ENCODE results near the gene CCDC40. TPM values are rescaled to one million over a fixed set of nuclear protein-coding genes. Genes with fewer than 3 reads are reported as not detected.

CCDC40 gene
- total RNA-seq, 1 experiment from 2014 or later: 16.3 TPM

DNA sequence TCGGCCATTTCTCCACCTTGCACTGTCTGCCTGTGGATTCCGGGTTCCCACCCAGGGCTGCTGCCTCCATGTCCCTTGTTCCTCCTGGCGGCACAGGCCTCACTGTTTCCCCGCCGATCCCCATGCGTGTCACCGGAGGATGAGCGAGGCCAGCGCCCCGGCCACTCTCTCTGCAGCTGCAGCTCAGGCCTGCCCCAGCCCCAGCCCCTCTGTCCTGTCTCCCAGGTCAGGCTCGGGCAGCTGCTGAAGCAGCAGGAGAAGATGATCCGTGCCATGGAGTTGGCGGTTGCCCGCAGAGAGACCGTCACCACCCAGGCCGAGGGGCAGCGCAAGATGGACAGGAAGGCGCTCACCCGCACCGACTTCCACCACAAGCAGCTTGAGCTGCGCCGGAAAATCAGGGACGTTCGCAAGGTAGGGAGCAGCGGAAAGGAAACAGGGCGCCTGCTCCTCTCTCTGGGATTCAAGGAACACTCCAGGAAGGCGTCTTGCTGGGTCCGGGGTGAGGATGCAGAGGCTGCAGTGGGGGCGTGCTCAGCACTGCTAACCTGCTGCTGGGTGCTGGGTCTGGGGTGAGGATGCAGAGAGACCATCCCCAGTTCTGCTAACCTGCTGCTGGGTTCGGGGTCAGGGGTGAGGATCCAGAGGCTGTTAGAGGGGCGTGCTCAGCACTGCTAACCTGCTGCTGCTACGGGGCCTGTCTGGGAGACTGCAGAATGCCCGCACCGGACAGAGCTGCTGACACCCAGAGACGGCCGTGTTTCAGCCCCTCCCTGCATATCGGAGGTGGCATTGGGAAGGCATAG, 58.8 kb downstream of the CCDC40 start (continued):
- TF ChIP-seq, protein P1, sequence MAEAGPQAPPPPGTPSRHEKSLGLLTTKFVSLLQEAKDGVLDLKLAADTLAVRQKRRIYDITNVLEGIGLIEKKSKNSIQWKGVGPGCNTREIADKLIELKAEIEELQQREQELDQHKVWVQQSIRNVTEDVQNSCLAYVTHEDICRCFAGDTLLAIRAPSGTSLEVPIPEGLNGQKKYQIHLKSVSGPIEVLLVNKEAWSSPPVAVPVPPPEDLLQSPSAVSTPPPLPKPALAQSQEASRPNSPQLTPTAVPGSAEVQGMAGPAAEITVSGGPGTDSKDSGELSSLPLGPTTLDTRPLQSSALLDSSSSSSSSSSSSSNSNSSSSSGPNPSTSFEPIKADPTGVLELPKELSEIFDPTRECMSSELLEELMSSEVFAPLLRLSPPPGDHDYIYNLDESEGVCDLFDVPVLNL (CRISPR knock-in tag; IDR thresholded peaks at IDR 0.05; ENCODE audit: borderline replicate concordance, low read depth): no peak
- TF ChIP-seq SOX15 (CRISPR knock-in tag; IDR thresholded peaks at IDR 0.05): no peak
- TF ChIP-seq, protein P2, sequence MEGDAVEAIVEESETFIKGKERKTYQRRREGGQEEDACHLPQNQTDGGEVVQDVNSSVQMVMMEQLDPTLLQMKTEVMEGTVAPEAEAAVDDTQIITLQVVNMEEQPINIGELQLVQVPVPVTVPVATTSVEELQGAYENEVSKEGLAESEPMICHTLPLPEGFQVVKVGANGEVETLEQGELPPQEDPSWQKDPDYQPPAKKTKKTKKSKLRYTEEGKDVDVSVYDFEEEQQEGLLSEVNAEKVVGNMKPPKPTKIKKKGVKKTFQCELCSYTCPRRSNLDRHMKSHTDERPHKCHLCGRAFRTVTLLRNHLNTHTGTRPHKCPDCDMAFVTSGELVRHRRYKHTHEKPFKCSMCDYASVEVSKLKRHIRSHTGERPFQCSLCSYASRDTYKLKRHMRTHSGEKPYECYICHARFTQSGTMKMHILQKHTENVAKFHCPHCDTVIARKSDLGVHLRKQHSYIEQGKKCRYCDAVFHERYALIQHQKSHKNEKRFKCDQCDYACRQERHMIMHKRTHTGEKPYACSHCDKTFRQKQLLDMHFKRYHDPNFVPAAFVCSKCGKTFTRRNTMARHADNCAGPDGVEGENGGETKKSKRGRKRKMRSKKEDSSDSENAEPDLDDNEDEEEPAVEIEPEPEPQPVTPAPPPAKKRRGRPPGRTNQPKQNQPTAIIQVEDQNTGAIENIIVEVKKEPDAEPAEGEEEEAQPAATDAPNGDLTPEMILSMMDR (IDR thresholded peaks at IDR 0.05): no peak
- no peak for TF ChIP-seq GABPB1 (CRISPR knock-in tag; IDR thresholded peaks at IDR 0.05)
- no peak for TF ChIP-seq ZNF263 (CRISPR knock-in tag; IDR thresholded peaks at IDR 0.05; ENCODE audit: low read depth)

DNA sequence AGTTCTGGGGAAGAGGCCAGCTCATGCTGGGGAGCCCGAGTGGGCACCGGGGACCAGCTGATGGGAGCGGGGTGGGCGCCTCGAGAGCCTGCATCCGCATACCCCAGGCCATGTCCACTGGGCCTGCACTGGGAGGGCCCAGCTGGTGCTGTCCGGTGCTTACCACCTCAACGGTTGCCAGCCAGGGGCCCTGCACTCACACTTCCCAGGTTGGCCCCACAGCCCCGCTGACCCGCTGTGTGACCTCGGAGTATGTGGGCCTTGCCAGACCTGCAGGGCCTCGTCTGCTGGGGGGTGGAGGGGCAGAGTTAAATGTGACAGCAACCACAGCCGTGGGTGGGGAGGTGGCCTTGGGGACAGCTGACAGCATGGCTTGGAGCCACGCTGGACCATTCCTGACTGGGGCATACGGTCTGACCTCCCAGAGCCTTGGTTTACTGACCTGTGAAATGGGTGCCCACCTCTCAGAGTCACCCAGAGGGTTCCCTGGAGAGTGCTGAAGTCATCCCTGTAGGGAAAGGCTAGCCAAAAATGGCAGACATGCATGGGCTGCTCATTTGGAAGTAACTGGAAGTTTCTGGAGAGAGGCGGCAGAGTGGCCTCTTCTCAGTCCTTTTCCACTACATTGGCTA, 59.5 kb downstream of the CCDC40 start:
- TF ChIP-seq, protein P3, sequence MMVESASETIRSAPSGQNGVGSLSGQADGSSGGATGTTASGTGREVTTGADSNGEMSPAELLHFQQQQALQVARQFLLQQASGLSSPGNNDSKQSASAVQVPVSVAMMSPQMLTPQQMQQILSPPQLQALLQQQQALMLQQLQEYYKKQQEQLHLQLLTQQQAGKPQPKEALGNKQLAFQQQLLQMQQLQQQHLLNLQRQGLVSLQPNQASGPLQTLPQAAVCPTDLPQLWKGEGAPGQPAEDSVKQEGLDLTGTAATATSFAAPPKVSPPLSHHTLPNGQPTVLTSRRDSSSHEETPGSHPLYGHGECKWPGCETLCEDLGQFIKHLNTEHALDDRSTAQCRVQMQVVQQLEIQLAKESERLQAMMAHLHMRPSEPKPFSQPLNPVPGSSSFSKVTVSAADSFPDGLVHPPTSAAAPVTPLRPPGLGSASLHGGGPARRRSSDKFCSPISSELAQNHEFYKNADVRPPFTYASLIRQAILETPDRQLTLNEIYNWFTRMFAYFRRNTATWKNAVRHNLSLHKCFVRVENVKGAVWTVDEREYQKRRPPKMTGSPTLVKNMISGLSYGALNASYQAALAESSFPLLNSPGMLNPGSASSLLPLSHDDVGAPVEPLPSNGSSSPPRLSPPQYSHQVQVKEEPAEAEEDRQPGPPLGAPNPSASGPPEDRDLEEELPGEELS (CRISPR knock-in tag; IDR thresholded peaks at IDR 0.05): no peak
- no peak for TF ChIP-seq GRHL2 (CRISPR knock-in tag; IDR thresholded peaks at IDR 0.05; ENCODE audit: insufficient replicate concordance, severe bottlenecking)
- TF ChIP-seq, protein P4, sequence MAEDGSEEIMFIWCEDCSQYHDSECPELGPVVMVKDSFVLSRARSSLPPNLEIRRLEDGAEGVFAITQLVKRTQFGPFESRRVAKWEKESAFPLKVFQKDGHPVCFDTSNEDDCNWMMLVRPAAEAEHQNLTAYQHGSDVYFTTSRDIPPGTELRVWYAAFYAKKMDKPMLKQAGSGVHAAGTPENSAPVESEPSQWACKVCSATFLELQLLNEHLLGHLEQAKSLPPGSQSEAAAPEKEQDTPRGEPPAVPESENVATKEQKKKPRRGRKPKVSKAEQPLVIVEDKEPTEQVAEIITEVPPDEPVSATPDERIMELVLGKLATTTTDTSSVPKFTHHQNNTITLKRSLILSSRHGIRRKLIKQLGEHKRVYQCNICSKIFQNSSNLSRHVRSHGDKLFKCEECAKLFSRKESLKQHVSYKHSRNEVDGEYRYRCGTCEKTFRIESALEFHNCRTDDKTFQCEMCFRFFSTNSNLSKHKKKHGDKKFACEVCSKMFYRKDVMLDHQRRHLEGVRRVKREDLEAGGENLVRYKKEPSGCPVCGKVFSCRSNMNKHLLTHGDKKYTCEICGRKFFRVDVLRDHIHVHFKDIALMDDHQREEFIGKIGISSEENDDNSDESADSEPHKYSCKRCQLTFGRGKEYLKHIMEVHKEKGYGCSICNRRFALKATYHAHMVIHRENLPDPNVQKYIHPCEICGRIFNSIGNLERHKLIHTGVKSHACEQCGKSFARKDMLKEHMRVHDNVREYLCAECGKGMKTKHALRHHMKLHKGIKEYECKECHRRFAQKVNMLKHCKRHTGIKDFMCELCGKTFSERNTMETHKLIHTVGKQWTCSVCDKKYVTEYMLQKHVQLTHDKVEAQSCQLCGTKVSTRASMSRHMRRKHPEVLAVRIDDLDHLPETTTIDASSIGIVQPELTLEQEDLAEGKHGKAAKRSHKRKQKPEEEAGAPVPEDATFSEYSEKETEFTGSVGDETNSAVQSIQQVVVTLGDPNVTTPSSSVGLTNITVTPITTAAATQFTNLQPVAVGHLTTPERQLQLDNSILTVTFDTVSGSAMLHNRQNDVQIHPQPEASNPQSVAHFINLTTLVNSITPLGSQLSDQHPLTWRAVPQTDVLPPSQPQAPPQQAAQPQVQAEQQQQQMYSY (CRISPR knock-in tag; IDR thresholded peaks at IDR 0.05): no peak
- Mint-ChIP-seq H3K4me1 (peaks cover 3% of the 10 kb centered on the region), H3K27me3 (ENCODE audit: low read depth) (peaks cover 14% of the 10 kb centered on the region), H3K4me3 (no peak overlapping the region), H3K9me3 (no peaks in the 10 kb centered on the region), H3K27ac (no peak overlapping the region), H3K36me3 (no peaks in the 10 kb centered on the region)
- ChIA-PET POLR2A (no interaction called here), CTCF (interaction anchor here (0.6 to 1.4 kb wide), 3 partner anchors 13 to 377 kb away, joined by 3 to 7 read pairs (median 4); no protein-coding TSS in a partner anchor)
- no peak for ATAC-seq
- DNase-seq (ENCODE audit: low spot score): no peak

DNA sequence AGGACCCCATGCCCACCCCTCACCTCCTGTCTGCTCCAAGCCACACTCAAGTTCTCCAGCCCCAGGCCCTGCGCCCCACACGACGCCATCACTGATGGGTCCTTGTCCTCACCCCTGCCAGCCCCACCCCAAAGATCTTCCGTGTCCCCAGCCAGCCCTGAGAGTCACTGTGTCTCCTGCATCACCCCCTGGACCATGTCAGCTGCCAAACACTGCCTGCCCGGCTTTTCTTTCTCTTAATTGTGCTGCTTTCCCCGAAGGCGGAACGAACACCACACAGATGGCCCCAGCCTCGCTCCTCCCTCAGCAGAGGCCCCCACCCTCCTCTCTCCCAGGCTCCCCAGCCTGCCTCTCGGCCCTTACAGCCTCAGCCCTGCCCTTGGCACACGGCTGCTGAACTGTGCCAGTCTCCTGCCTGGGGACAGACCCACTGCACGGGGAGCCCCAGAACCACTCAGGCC, 60.1 kb downstream of the CCDC40 start:
- Mint-ChIP-seq H3K27me3 (ENCODE audit: low read depth) (peaks cover 14% of the 10 kb centered on the region), H3K27ac (no peak overlapping the region), H3K9me3 (no peaks in the 10 kb centered on the region), H3K36me3 (no peaks in the 10 kb centered on the region), H3K4me3 (no peak overlapping the region), H3K4me1 (peaks cover 4% of the 10 kb centered on the region)
- ChIA-PET POLR2A (no interaction called here), CTCF (interaction anchor here (1.4 kb wide), 1 partner anchor 28 kb away, joined by 7 read pairs; no protein-coding TSS in a partner anchor)
- ATAC-seq (no peak), DNase-seq (ENCODE audit: low spot score) (no peak)
- TF ChIP-seq, protein P5, sequence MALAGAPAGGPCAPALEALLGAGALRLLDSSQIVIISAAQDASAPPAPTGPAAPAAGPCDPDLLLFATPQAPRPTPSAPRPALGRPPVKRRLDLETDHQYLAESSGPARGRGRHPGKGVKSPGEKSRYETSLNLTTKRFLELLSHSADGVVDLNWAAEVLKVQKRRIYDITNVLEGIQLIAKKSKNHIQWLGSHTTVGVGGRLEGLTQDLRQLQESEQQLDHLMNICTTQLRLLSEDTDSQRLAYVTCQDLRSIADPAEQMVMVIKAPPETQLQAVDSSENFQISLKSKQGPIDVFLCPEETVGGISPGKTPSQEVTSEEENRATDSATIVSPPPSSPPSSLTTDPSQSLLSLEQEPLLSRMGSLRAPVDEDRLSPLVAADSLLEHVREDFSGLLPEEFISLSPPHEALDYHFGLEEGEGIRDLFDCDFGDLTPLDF (CRISPR knock-in tag; IDR thresholded peaks at IDR 0.05): no peak
- TF ChIP-seq MXD4 (CRISPR knock-in tag; IDR thresholded peaks at IDR 0.05; ENCODE audit: borderline replicate concordance) (no peak), GABPB1 (CRISPR knock-in tag; IDR thresholded peaks at IDR 0.05) (no peak), ZNF219 (CRISPR knock-in tag; IDR thresholded peaks at IDR 0.05; ENCODE audit: borderline replicate concordance) (no peak), EMX1 (CRISPR knock-in tag; IDR thresholded peaks at IDR 0.05) (no peak), FOXJ3 (CRISPR knock-in tag; IDR thresholded peaks at IDR 0.05; ENCODE audit: borderline replicate concordance) (no peak)
- TF ChIP-seq, protein P6, sequence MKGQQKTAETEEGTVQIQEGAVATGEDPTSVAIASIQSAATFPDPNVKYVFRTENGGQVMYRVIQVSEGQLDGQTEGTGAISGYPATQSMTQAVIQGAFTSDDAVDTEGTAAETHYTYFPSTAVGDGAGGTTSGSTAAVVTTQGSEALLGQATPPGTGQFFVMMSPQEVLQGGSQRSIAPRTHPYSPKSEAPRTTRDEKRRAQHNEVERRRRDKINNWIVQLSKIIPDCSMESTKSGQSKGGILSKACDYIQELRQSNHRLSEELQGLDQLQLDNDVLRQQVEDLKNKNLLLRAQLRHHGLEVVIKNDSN (CRISPR knock-in tag; IDR thresholded peaks at IDR 0.05): no peak
- TF ChIP-seq, protein P3 (CRISPR knock-in tag; IDR thresholded peaks at IDR 0.05): no peak
- TF ChIP-seq, protein P2 (IDR thresholded peaks at IDR 0.05): no peak

All from WTC11 (cell line).